GM12875 (cell line): ENCODE results near the gene FREM2.

Experiments
- H3K4me3 ChIP-seq: one replicate; pipeline ENCODE4 v1.5.1; 2011; ENCODE audit warnings: low read depth, low read length, control low read depth
- CTCF ChIP-seq: IDR thresholded peaks from 2 replicates; pipeline ENCODE4 v1.5.1; 2011; ENCODE audit warnings: low read depth, mild to moderate bottlenecking, control low read depth, inconsistent platforms, low read length, moderate library complexity, borderline replicate concordance; ENCODE audit not compliant: insufficient read depth

Gene FREM2

DNA sequence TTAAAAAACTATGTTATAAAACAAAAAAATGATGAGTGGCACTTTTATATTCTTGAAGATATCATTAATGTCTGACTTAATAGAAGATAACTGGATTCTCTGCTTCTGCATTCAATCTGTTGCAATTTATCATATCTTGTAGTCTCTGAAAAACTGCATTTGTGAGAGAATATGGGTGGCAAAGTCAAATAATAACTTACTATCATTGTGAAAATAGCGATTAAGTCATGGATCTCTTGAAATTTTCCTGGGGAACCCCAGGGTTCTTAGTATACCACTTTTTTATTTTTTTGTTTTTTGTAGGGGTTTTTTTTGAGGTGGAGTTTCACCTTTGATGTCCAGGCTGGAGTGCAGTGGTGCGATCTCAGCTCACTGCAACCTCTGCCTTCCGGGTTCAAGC lies 176.7 kb downstream of the FREM2 start:
- TF ChIP-seq CTCF: no peak
- no peak overlapping the region for H3K4me3 ChIP-seq

DNA sequence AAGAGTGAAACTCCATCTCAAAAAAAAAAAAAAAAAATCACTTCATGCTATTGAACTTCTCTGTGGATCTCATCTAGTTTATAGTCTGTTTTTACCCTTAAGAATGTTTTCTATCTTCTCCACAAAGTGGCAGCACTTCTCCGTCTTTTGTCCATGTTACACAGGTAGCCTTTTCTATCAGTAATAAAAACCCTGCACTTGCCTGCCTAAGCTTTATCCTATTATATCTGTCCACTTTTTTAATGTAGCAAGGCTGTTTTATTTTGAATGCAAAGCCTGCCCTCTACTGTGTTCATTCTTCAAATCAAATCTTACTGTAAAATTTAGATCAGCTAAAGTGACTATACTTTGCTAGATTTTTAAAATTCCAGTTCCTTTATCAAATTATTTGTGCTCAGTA lies 179.8 kb downstream of the FREM2 start:
- TF ChIP-seq CTCF: no peak
- H3K4me3 ChIP-seq: no peak overlapping the region

GRCh38 chr13:38868399-38868798 lies 181.5 kb downstream of the FREM2 start:
- no peak overlapping the region for H3K4me3 ChIP-seq
- no peak for TF ChIP-seq CTCF

- TF ChIP-seq CTCF: no peak
- no peak overlapping the region for H3K4me3 ChIP-seq
Observed at GRCh38 chr13:38868870-38869269, 182.0 kb downstream of the FREM2 start.

DNA sequence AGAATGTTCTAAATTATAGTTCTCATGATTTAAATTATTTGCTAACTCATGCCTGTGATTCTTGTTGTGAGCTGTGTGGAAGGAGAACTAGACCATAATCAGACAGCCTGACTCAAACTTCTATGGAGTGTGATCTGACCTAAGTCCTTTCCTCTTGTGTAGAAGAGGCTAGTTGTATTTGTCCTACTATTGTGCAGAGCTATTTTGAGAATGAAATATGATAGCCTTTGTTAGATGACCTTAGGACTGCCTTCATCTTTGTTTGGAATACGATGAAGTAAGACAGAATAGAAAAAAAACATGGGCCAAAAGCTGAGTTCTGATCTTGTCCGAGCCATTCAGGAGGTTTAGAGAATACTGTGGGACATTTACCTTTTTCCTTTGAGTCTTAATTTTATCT lies 184.4 kb downstream of the FREM2 start:
- no peak for TF ChIP-seq CTCF
- H3K4me3 ChIP-seq: no peak overlapping the region

GRCh38 chr13:38872693-38873092 lies 185.8 kb downstream of the FREM2 start:
- TF ChIP-seq CTCF: peak; percentile 56; the same call in 1 of the 2 replicates
- H3K4me3 ChIP-seq: no peak overlapping the region

DNA sequence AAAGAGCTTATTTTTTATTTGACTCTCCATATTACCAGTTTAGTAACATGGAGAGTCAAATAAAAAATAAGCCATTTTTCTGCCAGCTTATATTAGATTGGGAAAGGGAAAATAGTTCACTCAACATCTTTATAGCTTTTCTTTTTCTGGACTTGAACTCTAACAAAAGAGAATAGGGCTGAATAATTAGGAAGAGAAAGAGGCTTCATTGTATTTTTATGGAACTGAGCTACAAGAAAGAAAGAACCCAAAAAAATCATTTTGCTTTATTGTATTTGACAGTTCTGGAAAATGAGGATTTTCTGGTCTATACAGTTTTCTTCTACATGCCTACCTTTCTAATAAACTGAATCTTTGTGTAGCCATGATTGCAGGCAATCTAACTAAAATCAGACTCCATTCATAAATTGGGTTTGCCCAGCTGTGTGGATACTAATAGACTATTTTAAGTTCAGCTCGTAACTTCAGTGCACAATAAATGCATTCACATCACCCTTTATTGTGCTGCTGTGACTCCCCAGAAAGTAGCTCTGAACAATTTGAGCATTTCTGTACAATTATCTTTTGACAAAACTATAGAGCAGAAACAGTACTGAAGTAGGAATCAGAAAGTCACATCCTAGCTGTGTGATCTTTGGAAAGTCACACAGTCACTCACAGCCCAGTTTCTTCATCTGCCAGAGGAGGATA lies 188.5 kb downstream of the FREM2 start:
- no peak for TF ChIP-seq CTCF

More for the DNA sequence above, 188.5 kb downstream of the FREM2 start:
- H3K4me3 ChIP-seq: no peak overlapping the region
